ENCODE results near the gene FTSJ3.
"Not testable (repeated sequence)": the region's sequence is repeated elsewhere in the genome, so short reads cannot be mapped to it uniquely, and the experiment has no call there.

FTSJ3 gene
- 114 to 257 reads per million in 2 experiments for total RNA-seq

- DNase-seq (ENCODE audit: low read depth) = peak; percentile 93
Observed at GRCh38 chr17:63827002-63827800, at the start of gene FTSJ3, which contains the start of gene PSMC5. TSS of gene FTSJ3 (minus strand) at chr17:63827663. CDS start at chr17:63826902, 761 bp downstream. TSS of gene PSMC5 (plus strand) at chr17:63827431. CDS start at chr17:63827491, 60 bp downstream.

GRCh38 chr17:63874693-63875092, 47.2 kb upstream of the FTSJ3 start:
- DNase-seq (ENCODE audit: low read depth) = not testable (repeated sequence)

GRCh38 chr17:63874061-63874626, 46.7 kb upstream of the FTSJ3 start:
- not testable (repeated sequence) for DNase-seq (ENCODE audit: low read depth)

GRCh38 chr17:63873577-63873976, 46.1 kb upstream of the FTSJ3 start, which contains the start of gene CSH2:
TSS of gene CSH2 (minus strand) at chr17:63873677. CDS start at chr17:63873614, 63 bp downstream.
- not testable (repeated sequence) for DNase-seq (ENCODE audit: low read depth)

- not testable (repeated sequence) for DNase-seq (ENCODE audit: low read depth)
Observed at GRCh38 chr17:63871646-63872365, 44.3 kb upstream of the FTSJ3 start.

- not testable (repeated sequence) for DNase-seq (ENCODE audit: low read depth)
Observed at GRCh38 chr17:63870292-63870665, 42.8 kb upstream of the FTSJ3 start.

GRCh38 chr17:63869491-63870291, 42.2 kb upstream of the FTSJ3 start:
- DNase-seq (ENCODE audit: low read depth) = not testable (repeated sequence)

GRCh38 chr17:63866625-63867024, 39.2 kb upstream of the FTSJ3 start:
- not testable (repeated sequence) for DNase-seq (ENCODE audit: low read depth)

- DNase-seq (ENCODE audit: low read depth) = no peak
Observed at GRCh38 chr17:63859257-63859656, 31.8 kb upstream of the FTSJ3 start.

- DNase-seq (ENCODE audit: low read depth) = not testable (repeated sequence)
Observed at GRCh38 chr17:63856425-63856824, 29.0 kb upstream of the FTSJ3 start.

GRCh38 chr17:63855185-63855584, 27.7 kb upstream of the FTSJ3 start:
- no peak for DNase-seq (ENCODE audit: low read depth)

GRCh38 chr17:63854709-63855108, 27.2 kb upstream of the FTSJ3 start:
- no peak for DNase-seq (ENCODE audit: low read depth)

GRCh38 chr17:63853260-63853659, 25.8 kb upstream of the FTSJ3 start:
- DNase-seq (ENCODE audit: low read depth) = no peak

GRCh38 chr17:63850401-63850800, 22.9 kb upstream of the FTSJ3 start:
- DNase-seq (ENCODE audit: low read depth) = no peak

- peak; percentile 91 for DNase-seq (ENCODE audit: low read depth)
Observed at GRCh38 chr17:63848834-63849689, 21.6 kb upstream of the FTSJ3 start.

GRCh38 chr17:63847525-63848249, 20.2 kb upstream of the FTSJ3 start:
- DNase-seq (ENCODE audit: low read depth) = no peak

- no peak for DNase-seq (ENCODE audit: low read depth)
Observed at GRCh38 chr17:63845509-63845908, 18.0 kb upstream of the FTSJ3 start.

- DNase-seq (ENCODE audit: low read depth) = no peak
Observed at GRCh38 chr17:63843910-63844677, 16.6 kb upstream of the FTSJ3 start.

- DNase-seq (ENCODE audit: low read depth) = not testable (repeated sequence)
Observed at GRCh38 chr17:63843387-63843888, 16.0 kb upstream of the FTSJ3 start.

Measured in T follicular helper cell (primary cell).